Activated naive CD4-positive, alpha-beta T cell treated with anti-CD3 and anti-CD28 coated beads, Interleukin-2, amount 10 ng/mL, durations not matched to agents 7 days and 5 days (primary cell): Measurements from ENCODE around the gene PCDH9.

ENCODE experiments used
- CTCF ChIA-PET: fragments of 350-600 bp; sonication (Branson Sonifier 250); formaldehyde crosslinking; loops from one replicate; lab custom pipeline; 2021; ENCODE audit warnings: antibody characterized with exemption; lab: Charles Lee
- DNase-seq: peaks from one replicate; pipeline ENCODE4 v3.0.0-alpha.2; 2020
- H3K27ac Mint-ChIP-seq: one replicate; pipeline ENCODE4 v1.8.0; 2021; ENCODE audit warnings: mild to moderate bottlenecking, moderate library complexity, mixed read lengths
- H3K27me3 Mint-ChIP-seq: one replicate; pipeline ENCODE4 v1.8.0; 2021; ENCODE audit warnings: mild to moderate bottlenecking, mixed read lengths
- H3K36me3 Mint-ChIP-seq: one replicate; pipeline ENCODE4 v1.8.0; 2021; ENCODE audit warnings: mixed read lengths
- H3K4me1 Mint-ChIP-seq: one replicate; pipeline ENCODE4 v1.8.0; 2021; ENCODE audit warnings: mixed read lengths
- H3K4me3 Mint-ChIP-seq: one replicate; pipeline ENCODE4 v1.8.0; 2021; ENCODE audit warnings: mild to moderate bottlenecking, moderate library complexity, mixed read lengths
- H3K9me3 Mint-ChIP-seq: one replicate; pipeline ENCODE4 v1.8.0; 2021; ENCODE audit warnings: mixed read lengths

PCDH9 gene

DNA sequence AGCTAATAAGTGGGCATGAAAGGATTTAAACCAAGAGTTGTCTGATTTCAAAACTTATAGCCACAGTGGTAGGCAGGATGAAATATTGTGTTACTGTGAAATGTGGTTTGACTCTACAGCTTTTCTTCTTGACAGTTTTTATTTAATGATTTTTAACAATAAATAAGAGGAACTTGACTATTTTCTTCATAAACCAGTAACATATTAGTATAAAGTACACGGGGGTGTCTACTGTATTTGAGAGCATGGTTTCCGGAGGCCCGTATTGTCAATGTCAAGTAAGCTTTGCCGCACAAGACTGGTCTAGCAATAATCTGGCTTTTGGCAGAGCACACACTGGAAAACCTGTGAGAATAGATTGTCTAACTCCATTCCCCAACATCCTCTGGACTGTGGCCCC lies 894.5 kb downstream of the PCDH9 start:
- Mint-ChIP-seq H3K27me3 (no peaks in the 10 kb centered on the region), H3K36me3 (no peaks in the 10 kb centered on the region), H3K4me3 (no peak overlapping the region), H3K9me3 (no peaks in the 10 kb centered on the region), H3K27ac (no peak overlapping the region), H3K4me1 (no peaks in the 10 kb centered on the region)
- no peak for DNase-seq
- CTCF ChIA-PET = no interaction called here

GRCh38 chr13:66329988-66330451 lies 900.1 kb downstream of the PCDH9 start:
- CTCF ChIA-PET = interaction anchor here (0.7 kb wide), 1 partner anchor 21 kb away, joined by 3 read pairs; no protein-coding TSS in a partner anchor
- Mint-ChIP-seq H3K36me3 (no peaks in the 10 kb centered on the region), H3K4me3 (no peak overlapping the region), H3K9me3 (no peaks in the 10 kb centered on the region), H3K27me3 (no peaks in the 10 kb centered on the region), H3K27ac (no peak overlapping the region), H3K4me1 (no peaks in the 10 kb centered on the region)
- no peak for DNase-seq

GRCh38 chr13:66328476-66328875 lies 901.7 kb downstream of the PCDH9 start:
- no peak overlapping the region for H3K4me3 Mint-ChIP-seq
- H3K27ac Mint-ChIP-seq = no peak overlapping the region
- no peaks in the 10 kb centered on the region for H3K9me3 Mint-ChIP-seq
- CTCF ChIA-PET = no interaction called here
- no peaks in the 10 kb centered on the region for H3K36me3 Mint-ChIP-seq
- DNase-seq = no peak
- H3K4me1 Mint-ChIP-seq = no peaks in the 10 kb centered on the region
- H3K27me3 Mint-ChIP-seq = no peaks in the 10 kb centered on the region

GRCh38 chr13:66323745-66324347 lies 906.3 kb downstream of the PCDH9 start:
- CTCF ChIA-PET = no interaction called here
- Mint-ChIP-seq H3K27me3 (no peaks in the 10 kb centered on the region), H3K4me3 (no peak overlapping the region), H3K4me1 (no peaks in the 10 kb centered on the region), H3K27ac (no peak overlapping the region), H3K9me3 (no peaks in the 10 kb centered on the region), H3K36me3 (no peaks in the 10 kb centered on the region)
- no peak for DNase-seq

GRCh38 chr13:66322936-66323335 lies 907.2 kb downstream of the PCDH9 start:
- no peaks in the 10 kb centered on the region for H3K4me1 Mint-ChIP-seq
- H3K9me3 Mint-ChIP-seq = no peaks in the 10 kb centered on the region
- H3K27me3 Mint-ChIP-seq = no peaks in the 10 kb centered on the region
- H3K27ac Mint-ChIP-seq = no peak overlapping the region
- no peak for DNase-seq
- no peaks in the 10 kb centered on the region for H3K36me3 Mint-ChIP-seq
- CTCF ChIA-PET = no interaction called here
- no peak overlapping the region for H3K4me3 Mint-ChIP-seq

DNA sequence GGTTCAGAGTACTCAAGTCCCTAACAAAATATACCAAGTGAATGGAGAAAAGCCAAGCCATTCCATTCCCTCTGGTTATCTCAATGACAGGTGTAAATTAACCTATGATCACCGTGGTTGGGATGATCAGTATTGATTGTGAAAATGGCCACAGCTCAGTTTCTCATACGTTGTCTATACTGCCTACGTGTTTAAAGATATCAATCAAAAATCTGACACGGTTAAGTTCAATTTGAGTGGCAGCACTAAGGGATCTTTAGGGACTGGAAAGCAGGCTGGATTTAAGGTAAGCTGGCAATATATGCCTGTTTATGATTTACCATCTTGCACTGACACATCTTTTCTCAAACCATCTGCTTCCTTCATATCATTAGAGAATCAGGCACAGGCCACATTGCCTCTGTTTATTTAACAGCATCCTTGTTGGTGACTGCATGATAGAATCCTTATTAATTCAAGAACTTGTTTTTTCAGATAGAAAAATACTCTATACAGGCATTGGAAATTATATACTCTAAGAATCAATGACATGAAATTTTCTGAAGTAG lies 907.9 kb downstream of the PCDH9 start:
- Mint-ChIP-seq H3K4me1 (no peaks in the 10 kb centered on the region), H3K9me3 (no peaks in the 10 kb centered on the region), H3K27ac (no peak overlapping the region), H3K36me3 (no peaks in the 10 kb centered on the region), H3K27me3 (no peaks in the 10 kb centered on the region), H3K4me3 (no peak overlapping the region)
- CTCF ChIA-PET = no interaction called here
- DNase-seq = no peak

- CTCF ChIA-PET = interaction anchor here (0.6 kb wide), 1 partner anchor 41 kb away, joined by 3 read pairs; no protein-coding TSS in a partner anchor
- no peak overlapping the region for H3K27ac Mint-ChIP-seq
- no peaks in the 10 kb centered on the region for H3K36me3 Mint-ChIP-seq
- H3K4me1 Mint-ChIP-seq = no peaks in the 10 kb centered on the region
- H3K4me3 Mint-ChIP-seq = no peak overlapping the region
- no peak for DNase-seq
- no peaks in the 10 kb centered on the region for H3K27me3 Mint-ChIP-seq
- H3K9me3 Mint-ChIP-seq = peaks cover 1% of the 10 kb centered on the region
Measured at GRCh38 chr13:66314911-66315310, 915.2 kb downstream of the PCDH9 start.

- CTCF ChIA-PET = no interaction called here
- Mint-ChIP-seq H3K4me1 (no peaks in the 10 kb centered on the region), H3K4me3 (no peak overlapping the region), H3K27me3 (no peaks in the 10 kb centered on the region), H3K27ac (no peak overlapping the region), H3K36me3 (no peaks in the 10 kb centered on the region), H3K9me3 (peaks cover 1% of the 10 kb centered on the region)
- no peak for DNase-seq
Measured at GRCh38 chr13:66313413-66313812, 916.7 kb downstream of the PCDH9 start.

GRCh38 chr13:66312312-66313087 lies 917.6 kb downstream of the PCDH9 start:
- Mint-ChIP-seq H3K9me3 (peaks cover 1% of the 10 kb centered on the region), H3K27ac (no peak overlapping the region), H3K4me1 (no peaks in the 10 kb centered on the region), H3K27me3 (no peaks in the 10 kb centered on the region), H3K36me3 (no peaks in the 10 kb centered on the region), H3K4me3 (no peak overlapping the region)
- CTCF ChIA-PET = no interaction called here
- no peak for DNase-seq

- Mint-ChIP-seq H3K9me3 (no peaks in the 10 kb centered on the region), H3K27ac (no peak overlapping the region), H3K27me3 (no peaks in the 10 kb centered on the region), H3K4me3 (no peak overlapping the region), H3K36me3 (no peaks in the 10 kb centered on the region), H3K4me1 (no peaks in the 10 kb centered on the region)
- CTCF ChIA-PET = no interaction called here
- DNase-seq = no peak
Measured at GRCh38 chr13:66305961-66306617, 924.0 kb downstream of the PCDH9 start.

DNA sequence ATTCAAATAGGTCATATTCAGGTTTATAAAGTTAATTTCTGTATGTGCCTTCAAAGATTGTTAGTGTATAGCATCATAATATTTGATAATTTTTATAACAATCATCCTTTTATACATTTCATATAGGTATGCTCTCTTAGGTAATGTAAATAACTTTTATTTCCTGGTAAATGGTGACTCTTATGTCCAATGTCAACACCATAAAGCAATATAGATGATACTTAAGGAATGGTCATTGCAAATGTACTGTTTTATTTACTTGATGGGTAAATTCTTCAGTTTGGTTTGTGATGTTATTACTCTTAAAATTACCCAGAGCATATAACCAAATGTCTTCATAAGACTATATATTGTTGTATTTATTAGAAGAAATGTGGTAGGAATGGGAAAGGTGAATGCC lies 928.7 kb downstream of the PCDH9 start:
- Mint-ChIP-seq H3K27me3 (no peaks in the 10 kb centered on the region), H3K27ac (no peak overlapping the region), H3K4me3 (no peak overlapping the region), H3K4me1 (no peaks in the 10 kb centered on the region), H3K9me3 (peaks cover 2% of the 10 kb centered on the region), H3K36me3 (no peaks in the 10 kb centered on the region)
- DNase-seq = no peak
- CTCF ChIA-PET = no interaction called here

GRCh38 chr13:66301006-66301405 lies 929.1 kb downstream of the PCDH9 start:
- DNase-seq = no peak
- H3K4me1 Mint-ChIP-seq = no peaks in the 10 kb centered on the region
- no peak overlapping the region for H3K4me3 Mint-ChIP-seq
- H3K27ac Mint-ChIP-seq = no peak overlapping the region
- CTCF ChIA-PET = no interaction called here
- H3K9me3 Mint-ChIP-seq = peaks cover 4% of the 10 kb centered on the region
- H3K36me3 Mint-ChIP-seq = no peaks in the 10 kb centered on the region
- H3K27me3 Mint-ChIP-seq = no peaks in the 10 kb centered on the region

DNA sequence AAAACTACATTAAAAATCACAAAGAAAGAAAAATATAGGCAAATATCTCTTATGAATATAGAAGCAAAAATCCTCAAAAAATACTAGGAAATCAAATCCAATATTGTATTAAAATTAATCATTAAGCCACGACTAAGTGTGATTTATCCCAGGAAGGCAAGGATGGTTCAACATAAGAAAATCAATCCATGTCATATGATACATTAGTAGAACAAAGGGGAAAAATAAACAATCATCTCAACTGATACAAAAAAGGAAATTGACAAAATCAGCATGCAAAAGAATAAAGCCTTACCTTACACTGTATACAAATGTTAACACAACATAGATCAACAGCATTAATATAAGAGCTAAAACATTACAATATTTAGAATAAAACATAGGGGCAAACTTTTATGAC lies 933.3 kb downstream of the PCDH9 start:
- H3K27ac Mint-ChIP-seq = no peak overlapping the region
- no peaks in the 10 kb centered on the region for H3K27me3 Mint-ChIP-seq
- peaks cover 4% of the 10 kb centered on the region for H3K9me3 Mint-ChIP-seq
- no peak overlapping the region for H3K4me3 Mint-ChIP-seq
- DNase-seq = no peak
- H3K4me1 Mint-ChIP-seq = no peaks in the 10 kb centered on the region
- no peaks in the 10 kb centered on the region for H3K36me3 Mint-ChIP-seq
- CTCF ChIA-PET = no interaction called here

DNA sequence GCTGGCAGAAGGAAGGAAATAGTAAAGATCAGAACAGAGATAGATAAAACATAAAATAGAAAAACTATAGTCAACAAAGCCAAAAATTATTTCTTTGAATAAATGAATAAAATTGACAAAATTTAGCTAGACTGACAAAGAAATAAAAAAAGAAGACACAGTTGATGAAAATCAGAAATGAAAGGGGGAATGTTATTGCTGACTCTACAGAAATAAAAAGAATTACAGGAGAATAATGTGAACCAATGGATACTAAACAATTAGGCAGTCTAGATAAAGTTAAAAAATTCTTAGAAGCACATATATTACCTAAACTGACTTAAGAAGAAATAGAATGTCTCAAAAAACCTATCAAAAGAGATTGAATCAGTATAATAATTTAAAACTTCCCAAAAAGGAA lies 933.8 kb downstream of the PCDH9 start:
- no peaks in the 10 kb centered on the region for H3K36me3 Mint-ChIP-seq
- no peak overlapping the region for H3K4me3 Mint-ChIP-seq
- peaks cover 4% of the 10 kb centered on the region for H3K9me3 Mint-ChIP-seq
- CTCF ChIA-PET = no interaction called here
- no peaks in the 10 kb centered on the region for H3K27me3 Mint-ChIP-seq
- no peak for DNase-seq
- H3K27ac Mint-ChIP-seq = no peak overlapping the region
- H3K4me1 Mint-ChIP-seq = no peaks in the 10 kb centered on the region
